ENCODE measurements around the gene ASB18.

Gene ASB18

GRCh38 chr2:236240228-236240990 lies 23.8 kb downstream of the ASB18 start:
- DNase-seq = no peak

DNA sequence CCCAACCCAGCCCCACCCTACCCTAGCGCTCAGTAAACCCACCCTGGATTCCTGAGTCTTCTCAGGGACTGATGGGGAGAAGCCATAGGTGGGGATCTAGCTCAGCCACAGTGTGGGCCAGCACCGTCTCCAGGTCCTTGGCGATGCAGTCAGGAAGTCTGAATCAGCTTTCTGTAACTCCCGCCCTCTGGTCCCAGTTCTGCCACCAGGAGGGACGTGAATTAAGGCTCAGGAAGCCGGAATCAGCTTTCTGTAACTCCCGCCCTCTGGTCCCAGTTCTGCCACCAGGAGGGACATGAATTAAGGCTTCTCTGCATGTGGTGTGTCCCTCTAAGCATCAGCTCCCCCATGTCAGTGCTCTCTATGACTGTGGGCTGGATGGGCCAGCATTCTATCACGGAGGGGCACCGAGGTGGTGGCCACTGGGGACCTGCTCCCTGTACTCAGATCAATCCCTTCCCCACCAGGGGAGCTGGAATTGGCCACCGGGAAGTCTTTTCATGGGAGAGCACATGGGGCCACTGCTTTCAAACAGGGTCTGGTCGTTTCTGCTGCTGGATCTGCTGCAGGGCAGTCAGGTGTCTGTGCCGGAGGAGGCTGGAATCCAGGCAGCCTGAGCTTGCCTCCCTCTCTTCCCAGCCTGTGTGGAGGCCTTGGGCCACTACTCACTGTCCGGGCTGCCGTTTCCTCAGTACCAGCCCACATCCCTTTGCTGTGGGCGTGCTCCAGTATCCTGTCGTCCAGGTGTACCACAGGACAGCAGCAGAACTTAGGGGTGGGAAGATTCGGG lies 24.7 kb downstream of the ASB18 start:
- no peak for DNase-seq

DNA sequence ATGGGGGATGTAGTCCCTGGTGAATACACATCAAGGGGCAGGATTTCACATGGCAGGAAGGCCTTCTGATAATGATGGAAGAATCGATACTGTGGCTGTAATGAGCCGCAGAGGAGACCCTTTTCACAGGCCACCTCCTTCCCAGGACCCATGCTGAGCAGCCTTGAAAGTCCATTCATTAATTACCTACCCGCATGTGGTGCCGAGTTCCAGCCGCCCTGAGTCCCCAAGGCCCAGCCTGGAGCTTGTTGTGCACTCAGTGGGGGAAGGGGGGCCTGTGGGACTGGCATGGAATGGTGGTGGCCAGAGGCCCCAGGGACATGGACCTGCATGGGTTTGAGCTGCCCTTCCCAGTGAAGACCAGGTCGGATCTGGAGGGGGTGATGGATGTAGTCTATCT lies 25.5 kb downstream of the ASB18 start:
- DNase-seq = no peak

GRCh38 chr2:236237468-236238190 lies 26.6 kb downstream of the ASB18 start:
- DNase-seq = no peak

- DNase-seq = no peak
Observed at GRCh38 chr2:236236559-236237452, 27.4 kb downstream of the ASB18 start.

DNA sequence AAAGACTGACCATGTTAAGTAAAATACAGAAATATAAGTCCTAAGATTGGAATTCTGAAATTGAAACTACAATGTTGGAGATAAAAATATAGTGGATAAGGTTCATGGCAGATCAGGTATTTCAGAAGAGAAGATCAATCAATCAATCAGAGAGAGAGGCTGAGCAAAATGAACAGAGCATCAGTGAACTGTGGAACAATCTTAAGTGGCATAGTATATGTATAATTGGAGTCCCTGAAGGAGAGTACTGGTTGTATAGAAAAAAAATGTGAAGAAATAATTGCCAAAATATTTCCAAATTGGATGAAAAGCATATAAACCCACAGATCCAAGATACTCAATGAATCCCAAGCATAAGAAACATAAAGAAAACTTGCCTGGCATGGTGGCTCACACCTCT lies 35.0 kb downstream of the ASB18 start:
- no peak for DNase-seq

GRCh38 chr2:236223675-236224074 lies 40.5 kb downstream of the ASB18 start:
- no peak for DNase-seq

DNA sequence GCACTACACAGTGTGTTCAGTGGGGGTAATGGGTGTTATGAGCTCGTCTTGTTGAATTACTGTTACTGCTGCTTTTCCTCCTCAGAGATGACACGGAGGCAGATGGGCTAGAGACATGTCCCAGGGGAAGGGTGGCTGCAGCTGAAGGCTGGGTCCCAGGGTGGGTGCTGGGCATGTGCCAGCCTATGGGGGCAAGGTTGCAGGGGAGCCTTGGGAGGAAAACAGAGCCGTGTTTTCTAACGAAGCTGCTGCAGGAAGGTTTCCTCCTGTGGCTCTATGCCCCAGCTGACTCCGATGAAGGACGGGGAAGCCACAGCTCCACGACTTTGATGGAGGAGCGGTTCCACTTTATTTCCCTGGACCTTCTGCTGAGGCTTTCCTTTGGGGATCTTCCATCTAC lies 42.4 kb downstream of the ASB18 start:
- DNase-seq = no peak

- no peak for DNase-seq
Observed at GRCh38 chr2:236219411-236219810, 44.8 kb downstream of the ASB18 start.

DNA sequence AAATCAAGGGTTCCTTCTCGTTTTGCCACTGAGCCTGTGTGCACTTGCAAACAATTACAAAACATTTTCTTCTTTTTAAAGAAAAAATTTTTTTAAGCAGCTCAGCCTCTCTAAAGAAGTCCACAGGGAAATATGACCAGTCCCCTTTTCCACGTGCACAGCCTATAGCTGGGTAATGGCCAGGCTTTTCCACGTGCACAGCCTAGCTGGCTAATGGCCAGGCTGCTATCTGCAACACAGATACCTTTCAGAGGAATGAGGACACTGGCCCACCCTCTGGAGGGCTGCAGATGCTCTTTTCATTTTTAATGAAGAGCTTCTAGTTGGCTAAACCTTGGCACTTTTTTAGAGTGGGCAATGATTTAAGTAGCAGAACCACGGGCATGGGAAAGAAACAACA lies 46.3 kb downstream of the ASB18 start:
- DNase-seq = no peak

DNA sequence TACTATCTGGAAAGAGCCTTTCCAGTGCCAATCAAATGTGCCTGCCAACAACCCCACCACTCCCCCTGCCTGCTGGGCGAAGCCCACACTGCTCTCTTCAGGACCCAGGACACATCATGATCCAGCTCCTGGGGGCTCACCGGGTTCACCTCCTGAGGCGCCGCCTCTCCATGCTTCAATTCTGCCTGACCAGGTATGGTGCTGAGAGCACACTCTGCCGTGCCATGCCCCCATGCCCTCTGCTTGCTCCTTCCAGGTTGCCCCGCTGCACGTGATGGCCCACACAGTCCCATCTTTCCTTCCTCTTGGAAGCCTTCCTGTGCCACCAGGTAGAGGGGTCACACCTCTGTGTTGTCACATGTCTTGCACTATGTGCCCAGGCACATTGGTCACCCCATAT lies 47.5 kb downstream of the ASB18 start:
- DNase-seq = no peak

GRCh38 chr2:236215761-236216333 lies 48.4 kb downstream of the ASB18 start:
- DNase-seq = no peak

- DNase-seq = no peak
Observed at GRCh38 chr2:236215196-236215595, 49.0 kb downstream of the ASB18 start.

GRCh38 chr2:236214376-236214995 lies 49.7 kb downstream of the ASB18 start:
- DNase-seq = no peak

DNA sequence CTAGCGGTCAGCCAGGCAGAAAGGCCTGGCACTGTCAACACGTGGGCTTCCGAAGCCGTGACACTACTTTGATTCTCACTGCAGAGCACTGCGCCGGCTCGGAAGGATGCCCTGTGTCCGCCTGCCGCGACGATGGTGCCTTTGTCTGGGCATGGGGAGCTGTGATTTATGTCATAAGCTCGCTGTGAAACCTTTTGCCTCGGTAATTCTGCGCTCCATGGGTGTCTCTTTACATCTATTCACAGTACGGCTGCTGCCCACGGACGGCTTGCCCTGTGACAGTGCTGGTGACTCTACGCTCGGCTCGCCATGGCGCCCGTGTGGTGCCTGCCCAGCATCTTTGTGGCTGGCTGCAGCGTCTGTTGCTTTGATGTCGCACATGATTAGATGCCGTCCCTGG lies 52.9 kb downstream of the ASB18 start:
- DNase-seq = no peak

- DNase-seq = no peak
Observed at GRCh38 chr2:236210536-236210935, 53.7 kb downstream of the ASB18 start.

GRCh38 chr2:236209996-236210395 lies 54.2 kb downstream of the ASB18 start:
- no peak for DNase-seq

GRCh38 chr2:236209535-236209934 lies 54.7 kb downstream of the ASB18 start:
- no peak for DNase-seq

DNA sequence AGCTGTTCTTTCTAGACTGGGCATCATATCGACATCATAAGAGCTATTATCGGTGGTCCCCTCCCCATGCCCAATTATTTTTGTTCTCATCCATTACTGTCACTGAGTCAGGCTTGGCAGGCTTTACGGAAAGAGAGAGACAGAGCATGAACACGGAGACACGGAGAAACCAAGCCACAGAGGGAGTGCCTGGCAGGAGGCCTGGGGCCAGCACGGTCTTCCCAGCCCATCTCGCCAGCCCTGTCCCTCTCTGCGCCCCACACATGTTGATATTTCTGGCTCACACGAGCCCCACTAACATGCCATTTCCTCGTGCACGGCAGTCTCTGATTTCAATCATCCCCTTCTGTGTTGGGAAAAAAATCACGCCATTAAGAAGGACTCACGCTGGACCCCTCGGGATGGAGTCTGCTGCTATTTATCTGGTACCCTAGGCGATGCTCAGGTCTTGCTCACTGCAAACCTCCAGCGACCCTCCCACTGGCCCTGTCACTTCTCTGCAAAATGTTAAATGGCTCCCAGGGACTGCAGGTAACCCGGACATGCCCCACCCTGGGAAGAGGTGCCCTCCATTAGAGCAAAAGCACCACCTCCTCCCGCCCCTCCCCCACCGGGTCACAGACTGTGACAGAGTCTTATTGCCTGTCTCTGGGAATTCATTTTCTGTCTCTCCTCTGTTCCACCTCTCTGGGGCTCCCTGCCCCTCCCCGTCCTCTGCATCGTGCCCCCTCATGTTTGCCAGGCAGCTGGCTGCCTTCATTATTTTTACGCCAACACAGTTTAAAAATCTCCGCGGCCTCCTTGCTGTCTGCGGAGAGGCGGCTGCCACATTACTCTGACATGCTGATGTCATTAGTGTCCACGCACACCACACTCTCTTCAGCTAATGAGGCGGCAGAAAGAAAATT lies 55.9 kb downstream of the ASB18 start:
- no peak for DNase-seq

DNA sequence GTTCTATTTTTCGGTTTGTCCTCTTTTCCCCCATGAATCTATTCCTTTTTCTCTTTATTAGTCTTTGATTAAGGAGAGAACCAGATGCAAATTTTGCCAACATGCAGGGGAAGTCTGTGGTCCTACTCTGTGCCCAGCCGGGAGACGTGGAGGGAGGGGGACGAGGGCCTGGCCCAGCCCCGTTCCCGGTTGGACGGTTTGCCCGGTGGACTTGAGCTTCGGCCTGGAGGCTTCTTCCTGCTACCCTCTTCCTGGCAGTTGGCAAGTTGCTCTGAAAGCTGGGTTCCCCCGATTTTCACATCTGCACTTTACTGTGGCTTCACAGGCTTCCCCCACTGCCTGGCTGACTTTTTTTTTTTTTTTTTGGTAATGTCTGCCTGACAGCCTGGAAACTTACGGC lies 56.7 kb downstream of the ASB18 start:
- DNase-seq = no peak
